ENCODE data around the gene RLBP1. TPM values are rescaled to one million over a fixed set of nuclear protein-coding genes. Genes with fewer than 3 reads are reported as not detected.
"Not testable (repeated sequence)": the region's sequence is repeated elsewhere in the genome, so short reads cannot be mapped to it uniquely, and the experiment has no call there.

Gene RLBP1
- total RNA-seq (2021; fragmentation: NEBNext Ultra II Directional; extraction: Animal tissue kit (Norgen Biotek cat#: 25700)): not detected
- long read RNA-seq: 0 reads

DNA sequence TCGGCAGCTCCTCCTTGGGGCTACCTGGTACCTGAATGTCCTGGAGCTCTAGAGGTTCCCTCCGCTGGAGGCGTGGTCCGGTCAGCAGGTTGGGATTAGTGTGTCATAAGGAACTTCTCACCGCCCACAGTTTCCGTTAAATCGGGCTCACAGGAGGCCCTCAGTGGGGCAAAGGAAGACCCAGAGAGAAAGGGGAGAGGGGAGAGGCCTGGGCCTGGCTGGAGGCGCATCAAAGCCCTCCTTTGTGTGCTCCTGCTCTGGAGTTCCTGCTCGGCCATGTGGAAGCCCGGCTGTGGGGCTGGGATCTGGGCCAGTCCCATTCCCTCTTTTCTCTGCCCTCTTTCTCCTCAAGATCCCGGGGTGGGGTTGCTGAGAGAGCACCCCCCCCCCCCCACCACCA is at the start of gene RLBP1:
TSS of gene RLBP1 (minus strand) at position 37 of the 400 bp plus-strand sequence. CDS start 2,604 bp downstream, outside the sequence.
- Mint-ChIP-seq H3K9me3 (no peaks in the 10 kb centered on the region), H3K27me3 (ENCODE audit: insufficient read depth) (peaks cover 34% of the 10 kb centered on the region), H3K36me3 (ENCODE audit: low read depth) (no peaks in the 10 kb centered on the region), H3K4me3 (no peak within 1 kb of the TSS), H3K27ac (no peak within 1 kb of the TSS), H3K4me1 (ENCODE audit: low read depth) (no peaks in the 10 kb centered on the region)
- TF ChIP-seq, protein P1, sequence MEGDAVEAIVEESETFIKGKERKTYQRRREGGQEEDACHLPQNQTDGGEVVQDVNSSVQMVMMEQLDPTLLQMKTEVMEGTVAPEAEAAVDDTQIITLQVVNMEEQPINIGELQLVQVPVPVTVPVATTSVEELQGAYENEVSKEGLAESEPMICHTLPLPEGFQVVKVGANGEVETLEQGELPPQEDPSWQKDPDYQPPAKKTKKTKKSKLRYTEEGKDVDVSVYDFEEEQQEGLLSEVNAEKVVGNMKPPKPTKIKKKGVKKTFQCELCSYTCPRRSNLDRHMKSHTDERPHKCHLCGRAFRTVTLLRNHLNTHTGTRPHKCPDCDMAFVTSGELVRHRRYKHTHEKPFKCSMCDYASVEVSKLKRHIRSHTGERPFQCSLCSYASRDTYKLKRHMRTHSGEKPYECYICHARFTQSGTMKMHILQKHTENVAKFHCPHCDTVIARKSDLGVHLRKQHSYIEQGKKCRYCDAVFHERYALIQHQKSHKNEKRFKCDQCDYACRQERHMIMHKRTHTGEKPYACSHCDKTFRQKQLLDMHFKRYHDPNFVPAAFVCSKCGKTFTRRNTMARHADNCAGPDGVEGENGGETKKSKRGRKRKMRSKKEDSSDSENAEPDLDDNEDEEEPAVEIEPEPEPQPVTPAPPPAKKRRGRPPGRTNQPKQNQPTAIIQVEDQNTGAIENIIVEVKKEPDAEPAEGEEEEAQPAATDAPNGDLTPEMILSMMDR (IDR thresholded peaks at IDR 0.05): no peak
- no peak for DNase-seq

DNA sequence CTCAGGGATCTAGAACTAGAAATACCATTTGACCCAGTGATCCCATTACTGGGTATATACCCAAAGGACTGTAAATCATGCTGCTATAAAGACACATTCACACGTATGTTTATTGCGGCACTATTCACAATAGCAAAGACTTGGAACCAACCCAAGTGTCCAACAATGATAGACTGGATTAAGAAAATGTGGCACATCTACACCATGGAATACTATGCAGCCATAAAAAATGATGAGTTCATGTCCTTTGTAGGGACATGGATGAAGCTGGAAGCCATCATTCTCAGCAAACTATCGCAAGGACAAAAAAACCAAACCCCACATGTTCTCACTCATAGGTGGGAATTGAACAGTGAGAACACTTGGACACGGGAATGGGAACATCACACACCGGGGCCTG is 28.8 kb upstream of the RLBP1 start:
- not testable (repeated sequence) for H3K27me3 Mint-ChIP-seq (ENCODE audit: insufficient read depth); H3K4me3 Mint-ChIP-seq; H3K9me3 Mint-ChIP-seq; DNase-seq; H3K27ac Mint-ChIP-seq
- peaks cover 24% of the 10 kb centered on the region for H3K4me1 Mint-ChIP-seq (ENCODE audit: low read depth)
- H3K36me3 Mint-ChIP-seq (ENCODE audit: low read depth): peaks cover 29% of the 10 kb centered on the region

DNA sequence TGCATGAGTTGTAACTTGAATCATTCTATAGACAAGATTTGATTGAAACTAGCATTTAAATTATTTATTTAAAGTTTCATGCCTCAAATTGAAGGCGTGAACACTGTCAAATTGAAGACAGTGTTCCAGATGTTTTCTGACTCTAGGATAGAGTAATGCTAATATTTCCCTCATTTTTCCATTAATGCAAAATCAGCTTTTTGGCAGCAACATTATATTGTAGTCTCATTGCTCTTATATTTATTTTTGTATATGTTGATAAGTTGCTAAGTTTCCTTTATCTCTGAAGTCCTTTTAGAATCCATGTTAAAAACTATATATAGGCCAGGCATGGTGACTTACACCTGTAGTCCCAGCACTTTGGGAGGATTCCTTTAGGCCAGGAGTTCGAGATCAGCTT is 27.2 kb upstream of the RLBP1 start:
- no peak overlapping the region for H3K4me3 Mint-ChIP-seq
- no peak overlapping the region for H3K27ac Mint-ChIP-seq
- DNase-seq: no peak

DNA sequence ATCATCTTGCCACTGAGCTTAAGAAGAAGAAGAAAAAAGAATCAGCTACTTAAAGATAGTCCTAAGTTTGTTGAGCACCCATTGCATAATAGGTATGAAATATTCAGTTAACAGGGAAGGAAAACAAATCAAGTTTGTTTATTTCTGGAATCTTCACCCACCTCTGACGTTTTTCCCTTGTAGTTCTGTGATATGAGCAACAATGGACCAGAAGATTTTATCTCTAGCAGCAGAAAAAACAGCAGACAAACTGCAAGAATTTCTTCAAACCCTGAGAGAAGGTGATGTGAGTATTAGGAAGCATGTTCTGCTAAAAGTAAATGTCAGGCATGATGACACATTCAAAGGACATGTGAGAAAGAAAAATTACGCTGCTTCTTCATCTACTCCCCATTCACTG is 26.1 kb upstream of the RLBP1 start:
- TF ChIP-seq, protein P1 (IDR thresholded peaks at IDR 0.05): no peak
- peaks cover 19% of the 10 kb centered on the region for H3K36me3 Mint-ChIP-seq (ENCODE audit: low read depth)
- peak overlapping the region; percentile 25; the same call in 1 of the 2 replicates for H3K27ac Mint-ChIP-seq
- no peak overlapping the region for H3K4me3 Mint-ChIP-seq
- no peak for DNase-seq
- H3K27me3 Mint-ChIP-seq (ENCODE audit: insufficient read depth): peaks cover 3% of the 10 kb centered on the region; the same call in 1 of the 2 replicates
- H3K4me1 Mint-ChIP-seq (ENCODE audit: low read depth): peaks cover 40% of the 10 kb centered on the region
- no peaks in the 10 kb centered on the region for H3K9me3 Mint-ChIP-seq

More for the DNA sequence above, 27.2 kb upstream of the RLBP1 start:
- no peaks in the 10 kb centered on the region for H3K27me3 Mint-ChIP-seq (ENCODE audit: insufficient read depth)
- peaks cover 23% of the 10 kb centered on the region for H3K36me3 Mint-ChIP-seq (ENCODE audit: low read depth)
- H3K4me1 Mint-ChIP-seq (ENCODE audit: low read depth): peaks cover 31% of the 10 kb centered on the region
- no peaks in the 10 kb centered on the region for H3K9me3 Mint-ChIP-seq
- TF ChIP-seq, protein P1 (IDR thresholded peaks at IDR 0.05): no peak

DNA sequence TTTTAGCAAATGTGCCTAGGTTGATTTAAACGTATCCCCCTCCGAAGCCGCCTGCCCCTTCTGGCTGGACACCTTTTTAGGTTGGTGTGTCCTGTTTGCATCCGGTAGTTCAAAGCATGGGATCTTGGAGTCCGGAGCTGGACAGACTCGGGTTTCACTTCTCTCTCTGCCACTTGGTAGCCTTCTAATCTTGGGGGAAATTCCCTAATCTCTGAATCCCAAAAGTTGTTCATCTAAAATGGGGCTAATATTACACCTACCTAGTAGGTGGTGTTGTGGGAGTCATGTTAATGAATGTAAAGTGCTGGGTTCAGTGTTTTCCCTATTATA is 23.2 kb upstream of the RLBP1 start:
- Mint-ChIP-seq H3K4me3 (peak overlapping the region; percentile 91), H3K4me1 (ENCODE audit: low read depth) (peaks cover 40% of the 10 kb centered on the region), H3K36me3 (ENCODE audit: low read depth) (peaks cover 14% of the 10 kb centered on the region), H3K27me3 (ENCODE audit: insufficient read depth) (peaks cover 7% of the 10 kb centered on the region), H3K9me3 (0 out of 2 replicates have a peak, but pooled peaks cover 5% of the 10 kb centered on the region), H3K27ac (peak overlapping the region; percentile 84)
- TF ChIP-seq, protein P1 (IDR thresholded peaks at IDR 0.05): no peak
- peak; percentile 28 for DNase-seq

DNA sequence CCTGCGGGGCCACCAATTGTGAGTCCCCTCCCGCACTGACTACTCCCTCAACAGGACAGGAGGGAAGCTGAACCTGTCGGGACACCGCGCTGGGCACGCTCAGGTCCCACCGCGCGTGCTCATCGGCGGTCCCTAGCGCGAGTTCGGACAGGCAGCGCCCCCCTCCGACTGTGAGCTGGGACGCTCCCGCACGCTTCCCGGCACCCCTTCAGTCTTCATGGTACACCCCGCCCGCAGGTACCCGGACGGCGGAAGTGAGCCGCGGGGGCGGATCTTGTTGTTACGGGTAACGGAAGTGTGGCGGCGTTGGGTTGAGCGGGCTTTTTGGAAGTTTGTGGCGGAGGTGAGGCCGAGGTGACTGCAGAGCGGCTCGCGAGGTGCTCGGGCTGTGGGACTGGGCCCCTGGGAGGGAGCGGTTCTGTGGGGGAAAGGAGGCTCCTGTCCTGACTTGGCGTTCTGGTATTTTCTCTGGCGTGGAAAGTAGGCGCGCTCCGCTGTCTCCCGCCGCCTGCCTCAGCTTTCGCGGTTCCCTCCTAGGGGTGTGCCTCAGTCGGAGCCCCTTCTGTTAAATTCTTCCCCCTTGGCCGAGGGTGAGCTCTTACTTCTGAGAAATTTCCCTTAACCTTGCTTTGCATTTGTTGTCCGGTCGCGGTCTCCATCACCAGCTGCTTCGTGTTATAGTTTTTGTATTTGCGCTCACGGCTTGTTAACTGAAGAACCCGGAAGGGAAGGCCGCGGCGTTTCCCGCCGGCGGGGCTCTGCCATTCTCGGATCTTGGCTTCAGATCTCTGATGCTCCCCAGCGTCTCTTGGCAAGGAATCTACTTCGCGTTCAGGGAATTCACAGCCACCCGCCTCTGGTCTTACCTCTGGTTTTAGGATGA is 22.6 kb upstream of the RLBP1 start, which contains the start of gene FANCI:
TSS of gene FANCI (plus strand) at position 289 of the 883 bp plus-strand sequence. CDS start 3,669 bp downstream, outside the sequence.
- H3K9me3 Mint-ChIP-seq: 0 out of 2 replicates have a peak, but pooled peaks cover 5% of the 10 kb centered on the region
- peaks cover 7% of the 10 kb centered on the region for H3K27me3 Mint-ChIP-seq (ENCODE audit: insufficient read depth)
- peaks cover 40% of the 10 kb centered on the region for H3K4me1 Mint-ChIP-seq (ENCODE audit: low read depth)
- TF ChIP-seq, protein P1 (IDR thresholded peaks at IDR 0.05): peak; percentile 80
- peak within 1 kb of the TSS; percentile 84 for H3K27ac Mint-ChIP-seq
- H3K4me3 Mint-ChIP-seq: peak within 1 kb of the TSS; percentile 91
- peak; percentile 91 for DNase-seq
- peaks cover 10% of the 10 kb centered on the region; the same call in 1 of the 2 replicates for H3K36me3 Mint-ChIP-seq (ENCODE audit: low read depth)

Data from HFFc6 (cell line).